ENCODE data around the gene TEKT5.

DNA sequence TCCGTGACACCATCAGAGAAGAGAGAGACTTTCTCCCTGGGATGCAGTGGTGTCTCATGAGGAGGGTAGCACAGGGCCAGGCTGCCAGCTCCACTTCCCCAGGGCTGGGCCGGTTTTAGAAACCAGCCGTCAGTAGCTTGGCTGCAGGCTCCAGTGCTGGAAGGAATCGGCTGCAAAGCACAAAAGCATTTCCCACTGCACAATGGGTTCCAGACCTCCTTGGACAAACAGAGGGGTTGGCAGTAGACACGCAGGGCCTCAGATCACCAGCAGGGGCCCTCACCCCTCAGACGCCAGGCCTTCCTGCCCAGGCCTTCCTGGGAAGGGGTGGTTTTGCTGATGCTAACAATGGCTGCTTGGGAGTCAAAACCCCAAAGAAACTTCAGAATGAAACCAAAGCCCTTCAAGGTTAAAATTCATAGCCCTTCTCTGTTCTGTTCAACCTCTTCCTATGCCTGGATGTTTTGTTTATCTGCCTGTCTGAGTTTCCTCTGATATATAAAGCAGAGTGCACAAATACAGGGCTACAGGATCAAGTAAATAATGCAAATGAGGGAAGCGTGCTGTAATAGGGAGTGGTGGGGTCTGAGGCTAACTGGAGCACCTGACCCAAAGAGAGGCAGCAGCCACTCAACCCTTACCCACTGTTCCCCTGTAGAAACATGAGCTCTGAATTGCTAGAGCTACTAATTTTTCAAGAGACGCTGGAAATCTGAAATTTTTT lies 26.2 kb downstream of the TEKT5 start:
- TF ChIP-seq, protein P1, sequence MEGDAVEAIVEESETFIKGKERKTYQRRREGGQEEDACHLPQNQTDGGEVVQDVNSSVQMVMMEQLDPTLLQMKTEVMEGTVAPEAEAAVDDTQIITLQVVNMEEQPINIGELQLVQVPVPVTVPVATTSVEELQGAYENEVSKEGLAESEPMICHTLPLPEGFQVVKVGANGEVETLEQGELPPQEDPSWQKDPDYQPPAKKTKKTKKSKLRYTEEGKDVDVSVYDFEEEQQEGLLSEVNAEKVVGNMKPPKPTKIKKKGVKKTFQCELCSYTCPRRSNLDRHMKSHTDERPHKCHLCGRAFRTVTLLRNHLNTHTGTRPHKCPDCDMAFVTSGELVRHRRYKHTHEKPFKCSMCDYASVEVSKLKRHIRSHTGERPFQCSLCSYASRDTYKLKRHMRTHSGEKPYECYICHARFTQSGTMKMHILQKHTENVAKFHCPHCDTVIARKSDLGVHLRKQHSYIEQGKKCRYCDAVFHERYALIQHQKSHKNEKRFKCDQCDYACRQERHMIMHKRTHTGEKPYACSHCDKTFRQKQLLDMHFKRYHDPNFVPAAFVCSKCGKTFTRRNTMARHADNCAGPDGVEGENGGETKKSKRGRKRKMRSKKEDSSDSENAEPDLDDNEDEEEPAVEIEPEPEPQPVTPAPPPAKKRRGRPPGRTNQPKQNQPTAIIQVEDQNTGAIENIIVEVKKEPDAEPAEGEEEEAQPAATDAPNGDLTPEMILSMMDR (IDR thresholded peaks at IDR 0.05; ENCODE audit: low read depth, low read length, missing input control), result peak; percentile 32
- TF ChIP-seq, protein P2, sequence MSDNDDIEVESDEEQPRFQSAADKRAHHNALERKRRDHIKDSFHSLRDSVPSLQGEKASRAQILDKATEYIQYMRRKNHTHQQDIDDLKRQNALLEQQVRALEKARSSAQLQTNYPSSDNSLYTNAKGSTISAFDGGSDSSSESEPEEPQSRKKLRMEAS (IDR thresholded peaks at IDR 0.05), result no peak
- TF ChIP-seq, protein P3, sequence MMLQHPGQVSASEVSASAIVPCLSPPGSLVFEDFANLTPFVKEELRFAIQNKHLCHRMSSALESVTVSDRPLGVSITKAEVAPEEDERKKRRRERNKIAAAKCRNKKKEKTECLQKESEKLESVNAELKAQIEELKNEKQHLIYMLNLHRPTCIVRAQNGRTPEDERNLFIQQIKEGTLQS (IDR thresholded peaks at IDR 0.05), result no peak

Measured in liver (tissue), 3 donors.